HG03565 (cell line): ENCODE results near the gene FCN1.

ENCODE experiments used
- ATAC-seq: cut with Tn5 transposase; IDR thresholded peaks from one replicate; pipeline ENCODE4 v1.9.1; 2021; ENCODE audit warnings: mild to moderate bottlenecking, moderate library complexity; ENCODE audit not compliant: unreplicated experiment

FCN1 gene

DNA sequence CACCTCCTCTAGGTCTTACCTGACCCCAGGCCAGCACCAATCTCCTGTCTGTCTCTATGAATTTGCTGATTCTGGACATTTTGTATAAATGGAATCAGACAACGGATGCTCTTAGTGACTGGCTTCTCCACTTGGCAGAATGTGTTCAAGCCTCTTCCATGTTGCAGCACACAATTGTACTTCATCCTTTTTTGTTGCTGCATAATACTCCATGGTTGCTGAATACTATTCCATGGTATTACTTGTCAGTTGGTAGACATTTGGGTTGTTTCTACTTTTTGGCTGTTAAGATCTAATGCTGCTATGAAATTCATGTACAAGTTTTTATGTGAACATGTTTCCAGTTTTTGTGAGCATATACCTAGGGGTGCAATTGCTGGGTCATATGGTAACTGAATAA, 34.3 kb upstream of the FCN1 start:
- ATAC-seq: no peak

GRCh38 chr9:134951461-134951860, 33.7 kb upstream of the FCN1 start:
- no peak for ATAC-seq

DNA sequence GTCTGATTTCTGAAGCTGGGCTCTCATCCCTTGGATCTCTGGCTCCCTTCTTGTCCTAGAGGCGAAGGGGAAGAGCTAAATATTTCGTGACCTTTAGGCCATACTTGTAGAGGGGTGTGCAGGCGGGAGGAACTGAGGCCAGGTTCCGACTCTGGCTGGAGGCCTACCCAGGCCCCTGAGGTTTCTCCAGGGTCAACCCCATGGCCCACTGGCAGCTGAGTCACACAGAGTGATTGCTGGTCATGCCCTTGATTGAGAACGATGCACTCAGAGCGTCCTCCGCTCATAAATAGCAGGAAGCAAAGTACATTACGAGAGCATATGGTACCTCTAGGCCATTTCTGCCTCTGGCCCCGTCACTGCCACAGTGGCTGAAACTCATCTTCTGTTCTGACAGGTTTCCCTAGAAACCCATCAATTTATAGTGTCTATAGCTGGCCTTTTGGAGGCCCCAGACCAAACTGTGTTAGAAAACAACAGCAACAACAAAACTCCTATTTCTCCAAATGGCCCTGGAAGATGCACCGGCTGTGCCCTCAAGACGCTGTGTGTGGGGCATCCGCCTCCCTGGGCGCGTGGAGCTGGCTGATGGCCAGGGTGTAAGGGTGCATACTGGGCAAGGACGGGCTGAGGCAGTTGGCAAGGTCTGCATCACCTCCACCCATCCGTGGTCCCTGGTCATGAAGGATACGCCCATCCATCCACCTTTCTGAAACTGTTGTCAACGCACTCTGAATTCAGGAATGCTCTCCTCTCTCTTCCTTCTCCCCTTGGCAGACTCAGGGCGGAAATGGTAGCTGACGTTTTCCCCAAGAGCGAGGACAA, 32.9 kb upstream of the FCN1 start:
- no peak for ATAC-seq

DNA sequence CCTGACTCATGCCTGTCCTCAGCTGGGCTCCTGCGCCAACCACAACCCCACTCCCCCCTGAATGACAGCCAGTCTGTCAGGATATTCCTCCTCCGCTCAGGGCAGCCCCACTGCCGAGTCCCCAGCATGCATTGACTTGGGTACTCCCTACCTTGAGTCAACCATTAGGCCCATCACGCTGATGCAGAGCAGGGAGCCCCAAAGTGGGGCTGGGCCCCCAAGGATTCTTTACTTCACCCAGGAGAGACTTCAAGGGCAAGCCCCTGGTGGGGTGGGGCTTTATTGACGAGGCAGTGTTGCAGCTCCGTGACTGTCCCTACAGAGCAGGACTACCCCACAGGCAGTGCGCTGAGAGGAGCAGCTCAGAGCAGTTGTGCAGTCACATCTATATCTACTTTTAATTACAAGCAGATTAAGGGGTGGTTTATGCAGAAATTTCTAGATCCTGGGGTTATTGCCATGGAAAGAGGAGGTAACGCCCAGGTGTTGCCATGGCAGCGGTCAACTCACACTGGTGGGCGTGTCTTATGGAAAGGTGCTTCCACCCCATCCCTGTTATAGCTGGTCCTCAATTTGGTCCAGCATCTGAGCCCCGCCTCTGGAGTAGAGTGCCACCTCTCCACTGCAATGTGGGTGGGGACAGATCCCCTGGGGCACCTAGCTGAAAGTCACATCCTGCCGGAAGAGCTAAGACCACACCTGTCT, 32.1 kb upstream of the FCN1 start:
- no peak for ATAC-seq

- ATAC-seq: no peak
These were observed 30.4 kb upstream of the FCN1 start for GRCh38 chr9:134948149-134948548.

DNA sequence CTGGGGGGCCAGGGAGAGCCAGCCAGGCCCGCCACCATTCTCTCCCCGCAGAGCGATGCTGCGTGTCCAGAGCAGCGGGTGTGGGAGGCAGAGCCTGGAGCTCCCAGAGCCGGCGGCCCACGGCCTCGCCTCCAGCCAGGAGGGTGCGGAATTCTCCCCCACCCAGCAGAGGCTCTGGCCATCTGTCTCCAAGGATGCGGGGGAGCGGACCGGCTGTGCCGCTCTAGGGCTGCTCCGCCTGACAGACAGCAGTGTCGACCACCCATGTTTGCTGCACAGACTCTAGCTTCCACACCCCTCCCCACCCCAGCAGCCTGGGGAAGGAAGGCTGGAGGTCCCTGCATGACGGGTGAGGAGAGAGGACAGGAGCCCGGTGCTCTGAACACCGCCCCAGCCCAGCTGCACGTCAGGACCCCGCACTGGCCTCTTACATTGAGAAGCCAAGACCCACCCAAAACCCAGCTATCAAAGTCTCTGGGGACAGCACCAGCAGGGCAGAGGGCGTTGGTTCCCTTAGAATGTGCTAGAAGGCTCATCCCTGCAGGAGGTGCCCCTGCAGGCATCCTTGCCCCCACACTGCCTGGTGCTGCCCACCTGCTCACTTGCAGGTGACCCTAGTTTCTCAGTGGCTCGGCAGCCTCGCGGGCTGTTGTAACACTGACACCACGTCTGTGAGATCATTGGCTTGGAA, 29.7 kb upstream of the FCN1 start:
- no peak for ATAC-seq

DNA sequence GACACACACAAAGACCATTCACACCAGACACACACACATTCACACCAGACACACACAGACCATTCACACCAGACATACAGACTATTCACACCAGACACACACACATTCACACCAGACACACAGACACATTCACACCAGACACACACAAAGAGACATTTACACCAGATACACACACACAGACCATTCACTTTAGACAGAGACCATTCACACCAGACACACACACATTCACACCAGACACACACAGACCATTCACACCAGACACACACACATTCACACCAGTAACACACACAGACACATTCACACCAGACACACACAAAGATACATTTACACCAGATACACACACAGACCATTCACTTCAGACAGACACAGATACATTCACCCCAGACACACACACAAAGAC, 29.0 kb upstream of the FCN1 start:
- no peak for ATAC-seq

DNA sequence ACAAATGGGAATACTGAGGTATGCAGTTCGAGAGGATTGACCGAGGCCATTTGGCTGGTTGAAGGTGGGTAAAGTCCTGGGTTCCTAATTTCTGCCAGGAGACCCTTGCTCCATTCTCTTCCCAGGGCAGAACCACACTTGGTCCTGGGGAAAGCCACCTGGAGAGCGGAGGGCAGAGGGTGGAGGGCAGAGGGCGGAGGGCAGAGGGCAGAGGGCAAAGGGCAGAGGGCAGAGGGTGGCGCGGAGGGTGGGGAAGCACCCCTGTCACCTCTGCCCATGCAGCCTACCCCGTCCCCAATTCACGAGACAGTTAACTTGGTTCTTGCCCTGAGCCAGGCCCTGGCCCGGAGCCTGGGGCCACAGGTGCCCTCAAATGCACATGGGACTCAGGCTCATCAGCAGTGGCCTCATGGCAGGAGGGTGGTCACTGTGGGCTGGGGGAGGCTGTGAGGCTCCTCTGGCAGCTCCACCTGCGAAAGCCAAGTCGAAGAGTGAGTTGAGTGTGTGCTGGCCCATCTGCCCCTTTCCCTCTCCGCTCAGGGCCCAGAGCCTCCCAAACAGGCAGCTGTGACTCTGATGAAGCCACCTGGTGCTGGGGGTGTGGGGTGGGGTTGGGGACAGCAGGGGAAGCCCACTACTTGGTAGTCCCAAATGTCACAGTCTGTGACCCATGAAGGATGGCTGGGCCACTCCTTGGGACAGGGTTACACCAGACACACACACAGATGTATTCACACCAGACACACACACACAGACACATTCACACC, 28.0 kb upstream of the FCN1 start:
- no peak for ATAC-seq

DNA sequence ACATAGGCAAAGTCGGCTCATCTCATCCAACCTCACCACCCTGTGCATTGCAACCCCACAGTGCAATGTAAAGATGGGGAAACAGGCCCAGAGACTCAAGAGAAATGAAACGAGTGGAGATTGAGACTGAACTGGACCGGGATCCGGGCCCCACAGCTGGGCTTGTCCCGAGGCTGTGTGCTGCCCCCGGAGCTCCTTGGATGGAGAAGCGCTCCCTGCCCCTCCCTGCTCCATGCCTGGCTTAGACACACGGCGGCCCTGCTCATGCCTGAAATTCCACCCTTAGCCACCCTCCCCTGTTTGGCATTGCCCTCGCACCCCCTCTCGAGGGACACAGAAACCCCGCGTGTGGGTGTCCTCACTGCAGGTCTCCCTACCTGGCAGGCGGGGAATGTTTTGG, 27.2 kb upstream of the FCN1 start:
- ATAC-seq: no peak

GRCh38 chr9:134944351-134944802, 26.7 kb upstream of the FCN1 start:
- no peak for ATAC-seq

- ATAC-seq: no peak
These were observed 26.1 kb upstream of the FCN1 start for GRCh38 chr9:134943836-134944235.

DNA sequence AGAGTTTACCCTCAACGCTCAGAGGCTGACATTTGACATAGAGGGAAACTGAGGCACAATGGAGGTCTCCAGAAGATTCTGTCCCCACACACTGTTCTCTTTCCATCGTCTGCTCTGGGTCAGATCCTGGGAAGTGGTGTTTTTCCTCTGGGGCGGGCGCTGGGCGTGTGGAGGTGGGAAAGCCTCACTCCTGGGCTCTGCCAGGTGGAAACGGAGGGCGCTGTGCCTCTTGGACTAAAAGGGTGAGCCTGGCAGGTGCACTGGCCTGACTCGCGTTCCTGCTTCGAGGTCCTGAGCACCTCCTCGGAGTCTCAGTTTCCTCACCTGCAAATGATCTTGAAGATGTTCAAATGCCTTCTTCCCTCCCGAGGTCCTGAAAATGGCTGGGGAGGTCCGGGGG, 25.7 kb upstream of the FCN1 start:
- no peak for ATAC-seq

GRCh38 chr9:134942788-134943184, 25.1 kb upstream of the FCN1 start:
- no peak for ATAC-seq

GRCh38 chr9:134942011-134942787, 24.5 kb upstream of the FCN1 start:
- no peak for ATAC-seq

DNA sequence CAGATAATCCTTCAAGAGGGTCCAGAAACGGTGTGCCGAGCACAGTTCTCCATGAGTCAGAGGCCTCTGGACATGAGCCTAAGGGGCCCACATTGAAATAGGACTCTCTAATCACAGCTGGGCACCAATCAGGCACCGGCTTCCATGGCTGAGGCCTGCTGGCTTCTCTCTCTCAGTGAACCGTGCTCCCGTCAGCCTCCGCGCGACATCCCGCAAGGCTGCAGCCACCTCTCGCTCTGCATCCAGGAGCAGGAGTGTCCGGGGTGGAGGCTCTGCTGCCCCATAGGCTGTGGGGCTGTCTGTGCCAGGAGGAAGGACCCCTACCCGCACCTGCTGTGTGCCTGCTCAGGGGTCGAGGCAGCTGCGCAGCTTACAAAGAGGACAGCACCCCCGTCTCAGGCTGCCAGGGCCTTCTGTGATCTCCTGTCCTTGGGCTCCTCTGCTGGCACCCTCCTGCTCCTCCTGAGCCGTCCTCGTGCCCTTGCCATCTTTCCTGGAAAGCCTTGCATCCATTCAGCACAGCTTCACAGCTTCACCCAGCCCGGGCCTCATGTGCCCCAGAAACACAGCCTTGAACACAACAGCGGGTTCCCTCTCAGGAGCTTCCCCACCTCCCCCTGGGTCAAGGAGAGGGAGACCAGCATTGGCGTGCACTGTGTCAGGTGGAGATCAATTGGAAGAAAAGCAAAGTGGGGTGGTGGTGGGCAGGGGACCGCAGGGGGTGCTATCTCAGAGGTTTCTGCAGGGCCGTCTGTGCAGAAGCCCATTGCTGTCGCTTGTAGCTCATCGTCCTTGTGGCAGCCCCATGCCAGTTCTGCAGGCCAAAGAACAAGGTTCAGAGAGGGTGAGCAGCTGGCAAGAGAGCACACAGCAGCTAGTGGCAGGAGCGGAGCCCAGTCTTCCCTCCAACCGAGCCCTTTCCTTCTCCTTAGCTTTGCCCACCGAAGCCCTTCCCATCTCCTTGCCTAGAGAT, 22.8 kb upstream of the FCN1 start:
- ATAC-seq: no peak

DNA sequence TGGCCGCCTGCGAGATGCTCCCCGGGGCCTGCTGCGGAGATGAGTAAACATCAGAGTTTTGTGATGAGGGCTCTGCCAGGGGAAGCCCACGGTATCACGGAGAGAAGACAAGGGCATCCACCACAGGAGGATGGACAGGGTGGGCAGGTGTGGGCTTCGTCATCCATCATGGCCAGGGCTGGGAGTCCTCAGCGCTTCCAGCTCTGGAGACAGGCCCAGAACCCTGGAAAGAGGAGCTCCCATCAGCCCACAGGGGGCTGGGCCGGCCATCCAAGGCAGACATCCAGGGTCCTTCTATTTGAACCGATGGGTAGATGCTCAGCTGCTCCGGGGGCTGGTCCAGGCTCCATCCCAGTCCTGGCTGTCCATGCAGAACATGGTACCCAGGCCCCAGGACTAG, 22.1 kb upstream of the FCN1 start:
- ATAC-seq: no peak

DNA sequence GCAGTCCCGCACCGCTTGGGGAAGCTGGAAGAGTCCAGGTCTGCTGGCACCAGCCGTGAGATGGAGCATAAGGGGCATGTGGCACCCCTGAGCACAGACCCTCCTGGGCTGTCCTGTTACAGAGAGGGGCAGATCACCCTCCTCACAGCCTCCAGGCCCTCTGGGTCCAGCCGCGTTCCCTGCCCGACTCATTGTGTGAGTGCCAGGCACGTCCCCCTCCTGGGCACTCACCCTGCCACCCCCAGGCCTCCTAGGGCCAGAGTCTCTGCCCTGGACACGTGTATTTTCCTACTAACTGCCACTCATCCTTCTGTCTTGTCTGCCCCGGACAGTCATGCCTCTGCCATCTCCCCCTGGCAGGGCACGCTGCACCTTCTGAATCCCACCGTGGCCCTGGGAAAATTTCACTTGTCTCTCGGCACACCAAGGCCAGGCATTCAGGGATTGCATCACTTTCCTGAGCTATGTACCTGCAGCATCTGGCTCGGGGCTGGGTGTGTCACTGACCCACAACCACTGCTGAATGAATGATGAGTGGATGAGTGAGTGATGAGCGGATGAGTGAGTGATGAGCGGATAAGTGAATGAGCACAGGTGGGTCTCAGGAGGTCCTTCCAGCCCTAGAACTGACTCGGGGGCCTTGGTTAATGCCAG, 21.5 kb upstream of the FCN1 start:
- ATAC-seq: no peak

DNA sequence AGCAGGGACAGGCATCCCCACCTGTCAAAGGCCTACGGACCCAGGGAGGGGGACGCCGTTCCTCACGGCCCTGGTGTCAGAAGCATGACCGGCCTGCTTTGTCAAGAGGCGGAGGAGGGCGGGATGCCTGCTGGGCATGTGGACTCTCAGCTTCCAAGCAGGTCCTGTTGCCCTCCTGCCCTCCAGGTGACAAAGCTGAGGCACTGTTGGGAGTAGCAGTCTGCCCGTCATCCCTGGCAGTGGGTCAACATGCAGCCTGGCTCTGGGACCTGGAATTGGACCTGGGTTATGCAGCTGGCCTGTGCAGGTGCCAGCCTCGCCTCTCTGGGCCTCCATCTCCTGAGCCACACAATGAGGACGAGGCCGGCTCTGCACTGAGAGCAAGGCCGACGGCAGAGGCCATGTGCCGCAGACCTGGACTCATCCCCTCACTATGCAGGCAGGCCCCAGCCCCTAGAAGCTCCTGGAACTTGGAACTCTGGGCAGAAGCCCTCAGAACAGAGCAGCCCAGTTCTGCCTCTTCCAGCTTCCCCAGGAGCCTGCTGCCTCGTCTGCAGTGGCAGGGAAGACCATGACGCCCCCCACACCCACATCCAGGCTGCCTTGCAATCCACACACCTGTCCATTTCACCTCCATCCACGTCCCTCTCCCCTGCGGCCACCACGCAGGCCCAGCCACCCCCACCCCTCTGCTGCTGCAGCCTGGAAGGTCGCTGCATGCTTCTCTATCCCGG, 20.8 kb upstream of the FCN1 start:
- no peak for ATAC-seq
